SK-N-MC (cell line): Measurements from ENCODE around the gene ENTPD6.

Experiments used
- DNase-seq: peaks from one replicate; pipeline ENCODE4 v3.0.0-alpha.2; 2011; ENCODE audit warnings: low read depth, low spot score
- H3K27ac ChIP-seq: fragments of 200-600 bp; sonication (generic); 2 replicates; pipeline ENCODE4 v1.5.1; 2016; ENCODE audit warnings: mixed run types
- H3K36me3 ChIP-seq: fragments of 200-600 bp; sonication (generic); 2 replicates; pipeline ENCODE4 v1.6.1; 2017; ENCODE audit warnings: antibody characterized with exemption, low read length, mixed read lengths; ENCODE audit not compliant: insufficient read depth
- H3K4me3 ChIP-seq: fragments of 200-600 bp; sonication (generic); 2 replicates; pipeline ENCODE4 v1.5.1; 2016
- H3K9ac ChIP-seq: fragments of 200-600 bp; sonication (generic); 2 replicates; pipeline ENCODE4 v1.8.0; 2017; ENCODE audit warnings: mixed run types, mixed read lengths; ENCODE audit not compliant: insufficient read length
- H3K9me3 ChIP-seq: fragments of 200-600 bp; sonication (generic); 2 replicates; pipeline ENCODE4 v1.6.1; 2017; ENCODE audit warnings: low read depth, mild to moderate bottlenecking, antibody characterized with exemption, low read length, moderate library complexity, mixed read lengths
- EZH2 ChIP-seq: fragments of 200-600 bp; sonication (generic); IDR thresholded peaks from one replicate; pipeline ENCODE4 v1.6.1; 2017; ENCODE audit warnings: antibody characterized with exemption
- FOXP2 ChIP-seq: optimal IDR thresholded peaks from 2 replicates; pipeline ENCODE3; 2011; ENCODE audit warnings: mild to moderate bottlenecking, moderate library complexity; ENCODE audit not compliant: insufficient read depth; ENCODE audit errors: extremely low read length, control extremely low read depth
- POLR2AphosphoS5 ChIP-seq: IDR thresholded peaks from 2 replicates; pipeline ENCODE4 v1.6.1; 2012; ENCODE audit warnings: mild to moderate bottlenecking, low read depth, low read length, borderline replicate concordance

ENTPD6 gene

DNA sequence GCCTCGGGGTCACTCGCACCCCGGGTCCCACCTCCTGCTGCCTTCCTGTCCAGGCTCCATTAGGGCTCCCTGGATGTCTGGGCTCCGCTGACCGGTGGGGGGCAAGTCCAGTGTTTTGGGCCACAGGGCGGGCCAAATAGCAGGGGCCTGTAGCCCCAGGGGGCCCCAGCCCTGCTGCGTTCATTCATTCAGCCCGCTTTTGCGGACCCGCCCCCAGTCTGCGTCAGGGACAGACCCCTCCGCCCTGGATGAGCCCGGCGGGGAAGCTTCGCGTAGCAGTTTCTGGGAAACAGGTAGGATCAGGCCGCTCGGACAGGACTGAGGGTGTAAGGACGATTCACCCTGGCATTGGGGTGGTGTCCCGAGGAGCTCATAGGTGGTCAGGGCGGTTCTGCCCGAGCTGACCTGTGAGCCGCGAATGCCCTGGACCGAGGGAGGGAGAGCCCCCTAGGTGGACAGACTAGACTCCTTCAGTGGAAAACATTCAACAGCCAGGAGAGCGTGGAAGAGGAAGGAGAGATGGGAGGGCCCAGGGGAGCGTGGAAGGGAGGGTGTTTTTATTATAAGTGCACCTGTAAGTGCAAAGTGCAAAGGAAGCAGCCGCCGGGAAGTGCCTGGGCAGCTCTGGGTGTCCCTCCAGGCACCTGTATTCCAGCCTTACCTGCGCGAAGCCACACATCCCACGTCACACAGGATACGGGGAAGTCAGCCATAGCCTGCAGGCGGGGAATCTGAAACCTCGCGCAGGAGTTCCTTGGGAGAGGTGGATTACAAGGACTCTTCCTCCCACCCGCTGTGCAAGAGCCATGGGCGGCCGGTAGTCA lies 662 bp downstream of the ENTPD6 start:
- no peaks in the 10 kb centered on the region for H3K9me3 ChIP-seq
- TF ChIP-seq EZH2 (no peak), FOXP2 (no peak), POLR2AphosphoS5 (no peak)
- H3K4me3 ChIP-seq: peak overlapping the region; percentile 93
- H3K9ac ChIP-seq: peak overlapping the region; percentile 89
- H3K36me3 ChIP-seq: 0 out of 2 replicates have a peak, but pooled peaks cover under 1% of the 10 kb centered on the region
- no peak for DNase-seq
- no peak overlapping the region for H3K27ac ChIP-seq

DNA sequence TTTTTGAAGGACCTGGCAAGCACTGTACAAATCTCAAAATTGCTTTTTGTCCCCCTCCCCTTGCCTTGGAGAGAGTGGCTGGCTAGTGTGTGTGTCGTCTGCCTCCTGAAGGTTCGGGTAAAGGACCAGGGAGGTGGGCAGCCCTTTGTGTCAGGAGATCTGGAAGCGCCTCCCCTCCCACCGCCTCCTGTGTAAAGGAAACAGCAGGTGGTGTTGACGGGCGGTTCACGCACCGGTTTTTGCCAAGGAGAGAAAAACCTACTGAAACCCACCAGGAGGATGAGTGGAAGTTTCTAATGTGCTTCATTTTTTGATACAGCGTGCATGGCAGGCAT lies 1.2 kb downstream of the ENTPD6 start:
- H3K9ac ChIP-seq: peak overlapping the region; percentile 89
- no peak overlapping the region for H3K27ac ChIP-seq
- no peak for TF ChIP-seq POLR2AphosphoS5
- no peak for TF ChIP-seq EZH2
- no peak for TF ChIP-seq FOXP2
- peak overlapping the region; percentile 93 for H3K4me3 ChIP-seq
- H3K36me3 ChIP-seq: peaks cover 6% of the 10 kb centered on the region
- no peak for DNase-seq
- H3K9me3 ChIP-seq: no peaks in the 10 kb centered on the region

DNA sequence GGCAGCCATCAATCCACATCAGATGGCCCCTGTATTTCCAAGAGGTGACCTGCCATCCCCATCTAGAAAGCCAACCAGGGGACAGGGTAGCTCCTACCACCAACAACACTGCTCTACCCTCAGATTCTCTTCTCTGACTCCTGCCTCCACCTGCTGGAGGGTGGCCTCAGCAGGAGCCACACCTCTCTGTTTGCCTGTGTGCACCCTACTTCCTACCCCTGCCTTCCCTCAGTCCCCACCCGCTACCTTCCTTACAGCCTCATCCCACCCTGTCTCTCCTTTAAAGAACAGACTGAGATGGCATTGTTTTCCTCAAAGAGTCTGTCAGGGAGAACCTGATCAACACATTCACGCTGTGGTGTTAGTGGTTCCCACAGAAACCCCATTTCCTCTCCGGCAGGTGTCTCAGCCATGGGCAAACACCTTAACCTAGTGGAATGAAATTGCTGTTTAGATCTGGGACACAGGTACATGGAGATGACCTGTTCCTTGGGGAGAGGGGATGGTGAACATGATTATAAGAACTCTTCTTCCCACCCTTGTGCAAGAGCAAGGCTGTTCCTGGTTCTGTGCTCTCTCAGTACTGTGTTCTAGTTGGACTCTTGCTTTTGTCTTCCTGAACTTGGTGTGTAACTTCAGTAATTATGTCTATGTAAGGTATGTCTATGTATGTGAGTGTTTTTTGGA lies 1.8 kb downstream of the ENTPD6 start:
- Histone ChIP-seq H3K36me3 (peaks cover 7% of the 10 kb centered on the region), H3K27ac (no peak overlapping the region), H3K9ac (no peak overlapping the region), H3K4me3 (no peak overlapping the region), H3K9me3 (no peaks in the 10 kb centered on the region)
- no peak for DNase-seq
- TF ChIP-seq EZH2: no peak

DNA sequence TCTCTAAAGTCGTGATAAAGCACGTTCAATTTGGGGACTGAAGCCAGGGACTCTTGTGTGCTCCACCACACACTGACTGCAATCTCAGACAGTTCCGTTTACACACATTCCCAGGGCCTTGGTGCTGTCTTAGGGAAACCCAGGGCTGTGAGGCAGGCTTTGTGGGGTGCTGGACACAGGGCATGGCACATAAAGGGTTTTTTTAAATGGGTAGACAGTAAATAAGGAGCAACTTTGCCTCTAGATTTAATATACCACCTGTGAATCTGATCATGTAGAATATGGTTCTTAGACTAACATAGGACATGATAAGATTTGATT lies 2.3 kb downstream of the ENTPD6 start:
- TF ChIP-seq EZH2 (no peak), FOXP2 (no peak)
- Histone ChIP-seq H3K4me3 (no peak overlapping the region), H3K9ac (no peak overlapping the region), H3K9me3 (no peaks in the 10 kb centered on the region), H3K27ac (no peak overlapping the region), H3K36me3 (peaks cover 7% of the 10 kb centered on the region)
- no peak for DNase-seq

DNA sequence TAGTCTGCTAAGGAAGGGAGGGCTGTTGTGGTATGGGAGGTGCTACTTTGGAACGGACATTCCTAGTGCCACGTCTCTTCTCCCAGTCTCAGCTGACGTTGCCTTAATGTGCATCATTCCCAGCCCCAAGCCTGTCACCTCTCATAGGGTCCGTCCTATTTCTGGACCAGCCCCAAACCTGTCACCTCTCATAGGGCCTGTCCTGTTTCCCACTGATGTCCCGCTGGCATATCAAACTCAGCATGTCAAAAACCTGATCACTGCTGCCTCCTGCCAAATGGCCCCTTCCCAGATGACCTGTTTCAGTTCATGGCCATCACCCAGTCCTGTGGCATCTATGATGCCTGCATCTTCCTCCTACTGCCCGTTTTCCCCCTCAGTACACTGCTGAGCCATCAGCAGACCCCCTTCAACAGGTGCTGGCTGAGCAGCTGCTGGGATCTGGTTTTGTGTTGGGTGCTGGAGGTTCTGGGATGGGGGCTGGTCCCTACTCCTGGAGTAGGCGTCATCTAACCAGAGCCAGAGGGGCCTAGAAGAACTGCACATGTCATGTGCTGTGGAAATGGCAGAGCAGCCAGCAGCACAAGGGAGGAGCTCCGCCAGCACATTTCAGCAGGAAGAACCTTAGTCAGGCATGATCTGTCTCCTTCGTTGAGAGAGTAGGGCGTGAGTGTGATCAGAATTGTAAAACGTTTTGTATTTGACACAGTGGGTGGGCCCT lies 3.3 kb downstream of the ENTPD6 start:
- TF ChIP-seq POLR2AphosphoS5 (no peak), EZH2 (no peak), FOXP2 (no peak)
- no peak overlapping the region for H3K9ac ChIP-seq
- no peak overlapping the region for H3K27ac ChIP-seq
- no peak overlapping the region for H3K4me3 ChIP-seq
- peaks cover 7% of the 10 kb centered on the region for H3K36me3 ChIP-seq
- no peak for DNase-seq
- H3K9me3 ChIP-seq: no peaks in the 10 kb centered on the region

DNA sequence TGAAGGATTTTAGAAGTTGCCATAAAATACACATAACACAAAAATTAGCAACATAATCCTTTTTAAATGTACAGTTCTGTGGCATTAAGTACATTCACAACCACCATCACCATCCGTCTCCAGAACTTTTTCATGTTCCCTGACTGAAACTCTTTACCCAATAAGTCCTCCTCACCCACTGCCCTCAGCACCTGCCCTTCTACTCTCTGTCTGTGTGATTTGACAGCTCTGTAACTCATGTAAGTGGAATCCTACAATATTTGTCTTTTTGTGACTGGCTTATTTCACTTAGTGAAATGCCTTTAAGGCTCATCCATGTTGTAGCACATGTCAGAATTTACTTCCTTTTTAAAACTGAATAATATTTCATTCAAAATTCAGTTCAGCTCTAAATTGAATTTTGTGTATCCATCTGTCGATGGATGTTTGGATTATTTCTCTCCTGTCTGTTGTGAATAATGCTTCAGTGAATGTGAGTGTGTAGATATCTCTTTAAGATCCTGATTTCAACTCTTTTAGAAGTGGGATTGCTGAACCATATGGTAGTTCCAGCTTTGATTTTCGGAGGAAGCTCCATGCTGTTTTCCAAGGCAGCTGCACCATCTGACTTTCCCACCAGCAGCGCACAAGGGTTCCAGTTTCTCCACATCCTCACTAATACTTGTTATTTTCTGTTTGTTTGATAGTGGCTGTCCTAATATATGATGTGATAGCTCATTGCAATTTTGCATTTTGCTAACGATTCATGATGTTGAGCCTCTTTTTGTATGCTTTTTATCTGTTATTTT lies 4.2 kb downstream of the ENTPD6 start:
- Histone ChIP-seq H3K36me3 (peaks cover 7% of the 10 kb centered on the region), H3K9me3 (no peaks in the 10 kb centered on the region), H3K4me3 (no peak overlapping the region), H3K9ac (no peak overlapping the region), H3K27ac (no peak overlapping the region)
- no peak for TF ChIP-seq FOXP2
- no peak for TF ChIP-seq POLR2AphosphoS5
- TF ChIP-seq EZH2: no peak
- DNase-seq: no peak

DNA sequence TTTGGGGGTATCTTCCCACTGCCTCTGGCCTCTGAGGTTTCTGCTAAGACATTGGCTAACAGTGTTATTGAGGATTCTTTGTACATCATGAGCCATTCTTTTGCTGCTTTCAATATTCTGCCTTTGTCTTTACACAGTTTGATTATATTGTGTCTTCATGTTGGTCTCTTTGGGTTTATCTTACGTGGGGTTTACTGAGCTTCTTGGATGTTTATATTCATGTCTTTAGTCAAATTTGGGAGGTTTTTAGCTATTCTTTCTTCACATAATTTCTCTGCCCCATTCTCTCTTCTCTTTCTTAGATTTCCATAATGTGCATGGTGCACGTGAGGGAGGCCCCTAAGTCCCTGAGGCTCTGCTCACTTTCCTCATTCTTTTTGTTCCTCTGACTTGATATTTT lies 7.6 kb downstream of the ENTPD6 start:
- DNase-seq: no peak
- TF ChIP-seq POLR2AphosphoS5: no peak
- TF ChIP-seq EZH2: no peak
- no peak for TF ChIP-seq FOXP2
- peaks cover 7% of the 10 kb centered on the region for H3K36me3 ChIP-seq
- no peak overlapping the region for H3K9ac ChIP-seq
- H3K4me3 ChIP-seq: no peak overlapping the region
- H3K27ac ChIP-seq: no peak overlapping the region
- H3K9me3 ChIP-seq: no peaks in the 10 kb centered on the region

DNA sequence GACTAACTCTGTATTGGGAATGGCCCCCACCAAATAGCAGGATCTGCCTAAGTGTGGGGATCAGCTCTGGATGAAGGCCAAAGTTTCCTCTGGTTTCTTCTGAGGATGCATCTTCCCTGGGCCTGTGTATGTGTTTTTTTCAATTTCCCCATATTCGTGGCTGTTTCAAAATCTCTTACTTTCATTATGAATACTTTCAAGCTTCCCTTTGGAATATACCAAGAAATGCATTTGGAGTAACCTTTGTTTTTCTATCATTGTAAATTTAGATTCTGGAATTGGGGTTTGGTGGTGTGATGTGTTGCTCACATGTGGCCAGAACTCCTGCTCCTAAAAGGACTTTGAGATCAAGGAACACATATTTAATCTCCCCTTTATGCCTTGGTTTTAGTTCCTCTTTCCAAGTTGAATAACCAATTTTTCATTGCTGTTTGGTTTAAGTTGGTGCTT lies 8.4 kb downstream of the ENTPD6 start:
- no peaks in the 10 kb centered on the region for H3K9me3 ChIP-seq
- TF ChIP-seq EZH2 (no peak), POLR2AphosphoS5 (no peak), FOXP2 (no peak)
- no peak overlapping the region for H3K4me3 ChIP-seq
- peaks cover 7% of the 10 kb centered on the region for H3K36me3 ChIP-seq
- H3K9ac ChIP-seq: no peak overlapping the region
- DNase-seq: no peak
- H3K27ac ChIP-seq: no peak overlapping the region
